GM21737 (cell line): ENCODE data around the gene PAK2.
"Not testable (repeated sequence)": the region's sequence is repeated elsewhere in the genome, so short reads cannot be mapped to it uniquely, and the experiment has no call there.

Source experiments
- ATAC-seq: cut with Tn5 transposase; IDR thresholded peaks from one replicate; pipeline ENCODE4 v1.9.1; 2021; ENCODE audit warnings: mild to moderate bottlenecking, moderate library complexity; ENCODE audit not compliant: unreplicated experiment

Gene PAK2

DNA sequence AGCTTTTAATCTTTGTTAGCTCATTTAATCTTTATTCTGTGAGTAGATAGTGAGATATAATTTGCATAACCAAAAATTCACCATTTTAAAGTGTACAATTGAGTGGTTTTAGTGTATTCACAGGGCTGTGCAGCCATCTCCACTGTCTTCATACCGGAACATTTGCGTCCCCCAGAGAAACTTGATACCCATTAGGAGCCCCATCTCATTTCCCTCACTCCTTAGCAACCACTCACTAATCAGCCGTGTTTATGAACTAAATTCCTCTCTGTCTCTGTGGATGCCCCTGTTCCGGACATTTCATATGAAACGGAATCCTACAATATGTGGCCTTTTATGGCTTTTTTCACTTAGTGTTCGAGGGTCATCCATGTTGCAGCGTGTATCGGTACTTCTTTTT, 38.2 kb downstream of the PAK2 start:
- no peak for ATAC-seq

DNA sequence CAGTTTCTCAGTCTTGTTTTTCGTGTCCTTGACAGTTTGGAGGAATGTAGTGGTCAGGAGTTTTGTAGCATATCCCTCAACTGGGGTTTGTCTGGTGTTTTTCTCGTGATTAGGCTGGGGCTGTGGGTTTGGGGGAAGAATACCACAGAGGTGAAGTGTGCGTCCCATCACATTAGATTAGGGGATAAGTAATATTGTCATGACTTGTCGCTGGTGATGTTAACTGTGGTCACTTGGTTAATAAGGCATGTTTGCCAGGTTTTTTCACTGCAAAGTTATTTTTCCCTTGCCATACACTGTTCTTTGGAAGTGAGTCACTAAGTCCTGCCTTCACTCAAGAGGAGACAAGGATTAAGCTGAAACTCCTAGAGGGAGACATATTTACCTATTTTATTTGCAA, 39.1 kb downstream of the PAK2 start:
- no peak for ATAC-seq

DNA sequence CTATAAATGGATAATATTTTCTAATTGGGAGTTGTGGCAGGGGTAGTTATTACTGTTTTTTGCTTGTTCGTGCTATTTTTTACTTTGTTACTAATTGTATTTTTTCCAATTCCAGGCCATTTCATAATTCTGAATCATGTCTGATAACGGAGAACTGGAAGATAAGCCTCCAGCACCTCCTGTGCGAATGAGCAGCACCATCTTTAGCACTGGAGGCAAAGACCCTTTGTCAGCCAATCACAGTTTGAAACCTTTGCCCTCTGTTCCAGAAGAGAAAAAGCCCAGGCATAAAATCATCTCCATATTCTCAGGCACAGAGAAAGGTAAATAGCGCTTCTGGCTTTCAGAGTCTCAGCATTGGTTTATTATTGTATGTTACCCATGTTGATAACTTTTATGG, 42.9 kb downstream of the PAK2 start:
- ATAC-seq = no peak

DNA sequence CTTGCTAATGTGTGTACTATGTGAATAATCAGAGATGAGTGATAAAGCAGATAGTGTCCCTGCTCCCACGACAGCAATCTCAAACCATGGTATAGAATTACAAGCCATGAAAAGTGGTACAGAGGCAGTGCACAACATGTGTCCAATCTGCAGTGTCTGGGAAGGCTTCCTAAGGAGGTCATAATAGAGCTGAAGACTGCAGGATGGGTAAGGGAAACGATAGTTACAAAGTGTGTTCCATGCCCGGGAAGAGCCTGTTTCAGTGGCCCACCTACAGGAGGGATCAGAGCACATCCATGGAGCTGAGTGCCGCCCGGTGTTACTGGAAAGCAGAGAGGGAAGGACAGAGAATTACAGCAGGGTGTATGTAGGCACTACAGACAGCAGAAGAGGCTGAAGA, 48.9 kb downstream of the PAK2 start:
- ATAC-seq = no peak

DNA sequence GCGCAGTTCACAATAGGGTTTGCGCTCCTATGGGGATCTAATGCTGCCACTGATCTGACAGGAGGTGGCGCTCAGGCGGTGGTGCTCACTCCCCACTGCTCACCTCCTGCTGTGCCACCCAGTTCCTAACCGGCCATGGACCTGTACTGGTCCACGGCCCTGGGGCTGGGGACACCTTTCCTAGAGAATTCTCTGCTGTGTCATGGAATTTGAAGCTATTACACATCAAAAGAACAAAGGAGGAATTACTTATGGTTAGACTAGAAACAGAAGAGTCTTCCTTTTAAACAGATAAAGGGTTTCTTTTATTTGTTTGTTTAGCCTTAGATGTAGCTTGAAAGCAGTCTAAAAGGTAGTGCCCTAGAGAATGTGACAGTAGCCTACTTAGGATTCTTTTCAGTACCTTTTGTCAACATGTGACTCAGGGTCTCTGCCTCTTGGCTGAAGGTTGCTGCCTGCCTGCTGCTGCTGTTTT, 50.3 kb downstream of the PAK2 start:
- ATAC-seq = no peak

DNA sequence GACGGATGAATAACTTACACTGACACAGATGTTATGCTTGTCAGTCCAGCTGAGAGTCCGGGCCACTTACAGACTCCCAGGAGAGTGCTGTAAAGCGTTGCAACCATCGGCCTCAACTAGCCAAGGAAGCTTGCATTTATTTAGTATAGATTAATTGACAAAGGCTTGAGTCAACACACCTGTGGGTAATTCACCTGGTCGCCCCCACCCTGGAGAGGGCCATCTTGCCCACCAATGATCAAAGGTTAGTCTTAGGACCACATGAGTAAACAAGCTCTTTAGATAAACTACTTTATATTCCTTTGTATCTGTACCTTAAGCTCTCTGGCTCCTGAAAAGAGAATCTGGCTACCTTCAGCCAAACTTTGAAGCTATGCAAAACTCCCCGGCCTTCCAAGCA, 51.0 kb downstream of the PAK2 start:
- ATAC-seq = no peak

DNA sequence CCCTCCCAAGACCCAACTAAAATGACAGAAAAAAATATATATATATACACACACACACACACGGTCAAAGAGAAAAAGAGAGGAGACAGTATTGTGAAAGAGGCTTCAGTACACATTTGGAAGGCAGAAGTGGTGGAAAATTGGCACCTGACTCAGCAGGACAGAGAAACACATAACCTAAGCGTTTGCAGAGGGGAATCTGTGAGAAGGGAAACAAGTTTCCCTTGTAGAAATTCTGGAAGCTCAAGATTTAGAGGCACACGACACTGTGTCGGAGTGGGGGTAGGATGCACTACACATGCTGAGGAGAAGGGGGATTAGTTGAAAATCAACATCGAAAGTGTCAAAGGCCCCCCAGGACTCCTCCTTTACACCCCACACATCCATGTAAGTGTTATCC, 53.1 kb downstream of the PAK2 start:
- no peak for ATAC-seq

DNA sequence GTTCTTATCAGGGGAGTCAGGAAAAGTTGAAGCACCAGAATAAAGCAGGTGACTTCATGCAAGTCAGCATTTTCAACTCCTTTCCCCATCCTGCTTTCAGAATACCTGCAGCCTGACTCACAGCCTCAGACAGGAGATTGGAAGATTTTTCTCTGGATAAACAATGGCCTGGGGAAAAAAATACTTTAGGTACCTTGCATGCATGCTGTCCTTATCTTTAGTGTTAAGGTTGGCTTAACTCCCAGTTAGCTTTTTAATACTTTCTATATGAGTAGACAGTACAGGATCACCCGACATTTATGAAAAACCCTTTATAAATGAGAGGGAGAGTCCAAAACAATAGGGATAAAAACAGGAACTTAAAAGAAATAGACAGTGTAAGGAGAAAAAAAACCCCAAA, 53.6 kb downstream of the PAK2 start:
- no peak for ATAC-seq

DNA sequence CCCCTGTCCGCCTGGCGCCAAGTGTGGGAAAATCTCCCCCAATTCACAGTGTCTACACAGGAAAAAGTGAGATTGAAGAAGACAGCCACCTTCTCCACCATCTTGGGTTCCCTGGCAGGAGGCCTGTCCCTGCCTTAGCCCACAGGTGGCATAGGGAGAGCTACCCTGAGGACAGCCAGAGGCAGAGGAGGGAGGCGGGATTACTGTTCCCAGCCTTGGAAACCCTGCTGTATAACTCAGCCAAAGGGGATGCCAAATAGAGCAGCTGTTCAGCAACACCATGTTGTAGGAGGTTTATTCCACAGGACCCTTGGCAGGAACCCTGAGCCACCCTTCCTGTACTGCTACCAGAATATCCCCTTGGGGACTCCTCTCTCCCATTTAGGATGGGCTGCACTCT, 54.8 kb downstream of the PAK2 start:
- ATAC-seq = no peak

DNA sequence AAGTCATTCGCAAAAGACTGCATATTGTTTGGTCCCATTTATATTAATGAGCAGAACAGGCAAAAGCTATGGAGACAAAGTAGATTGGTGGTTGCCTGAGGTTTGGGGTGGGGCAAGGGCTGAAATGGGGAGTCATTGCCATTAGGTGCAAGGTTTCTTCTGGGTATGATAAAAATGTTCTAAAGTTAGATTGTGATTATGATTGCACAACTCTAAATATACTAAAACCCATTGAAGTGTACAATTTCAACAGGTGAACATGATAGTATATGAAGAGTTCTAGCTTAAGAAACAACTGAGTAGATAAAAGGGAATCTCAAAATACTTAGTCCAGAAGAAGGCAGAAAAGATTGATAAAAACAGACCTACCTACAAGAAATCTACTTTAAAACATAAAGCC, 56.7 kb downstream of the PAK2 start:
- ATAC-seq = no peak

DNA sequence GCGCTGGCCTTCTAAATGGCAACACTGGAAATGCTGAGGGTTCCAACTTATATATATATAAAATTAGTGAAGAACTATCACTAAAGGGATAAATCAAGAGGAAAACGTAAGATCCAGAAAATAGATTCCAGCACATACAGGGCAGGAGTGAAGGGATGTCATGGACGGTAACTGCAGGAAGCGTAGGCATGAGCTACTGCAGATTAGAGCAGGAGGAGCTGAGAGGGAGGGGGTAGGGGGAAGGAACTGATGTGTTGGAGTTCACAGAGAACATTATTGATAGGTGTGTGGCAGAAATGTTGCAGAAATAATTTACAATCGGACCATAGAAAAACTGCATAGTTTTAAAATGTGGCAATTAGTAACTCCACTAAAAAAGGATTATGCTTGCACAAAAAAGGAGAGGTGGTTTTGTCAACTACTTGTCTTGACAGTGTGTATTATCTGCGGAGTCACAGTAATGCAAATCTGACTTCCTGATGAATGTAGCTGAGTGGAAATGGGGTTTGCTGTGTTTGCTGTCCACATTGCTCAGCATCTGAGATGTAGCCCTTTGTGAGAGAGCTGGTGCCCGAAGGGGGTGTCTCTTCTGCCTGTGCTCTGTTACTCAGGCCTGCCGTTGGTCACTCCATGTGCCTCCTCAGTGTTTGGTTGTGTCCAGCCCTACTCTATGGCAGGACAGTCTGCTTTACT, 61.2 kb downstream of the PAK2 start:
- ATAC-seq = no peak

DNA sequence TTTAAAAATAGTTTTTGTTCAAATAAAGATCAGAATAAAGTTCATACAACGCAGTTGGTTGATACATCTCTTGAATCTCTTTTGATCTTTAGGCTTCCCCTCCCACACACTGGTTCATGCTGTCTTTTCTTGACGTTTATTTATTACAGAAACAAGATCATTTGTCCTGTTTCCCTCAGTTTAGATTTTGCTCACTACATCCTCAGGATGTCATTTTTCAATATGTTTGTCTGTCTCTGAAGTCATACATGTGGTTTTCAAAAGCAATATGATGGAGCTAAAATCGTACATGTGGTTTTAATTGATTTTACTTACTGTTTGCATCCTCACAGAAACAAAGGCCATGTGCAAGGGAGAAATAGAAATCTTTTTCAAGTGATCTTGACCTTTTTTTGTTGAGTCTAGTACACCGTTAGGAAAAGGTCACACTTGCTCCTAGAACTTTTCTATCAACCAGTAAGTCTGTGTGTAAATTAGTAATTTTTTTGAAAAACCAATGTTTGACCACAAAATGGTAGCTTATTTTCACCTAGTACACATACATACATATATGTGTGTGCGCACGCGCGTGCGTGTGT, 64.3 kb downstream of the PAK2 start:
- ATAC-seq = no peak

DNA sequence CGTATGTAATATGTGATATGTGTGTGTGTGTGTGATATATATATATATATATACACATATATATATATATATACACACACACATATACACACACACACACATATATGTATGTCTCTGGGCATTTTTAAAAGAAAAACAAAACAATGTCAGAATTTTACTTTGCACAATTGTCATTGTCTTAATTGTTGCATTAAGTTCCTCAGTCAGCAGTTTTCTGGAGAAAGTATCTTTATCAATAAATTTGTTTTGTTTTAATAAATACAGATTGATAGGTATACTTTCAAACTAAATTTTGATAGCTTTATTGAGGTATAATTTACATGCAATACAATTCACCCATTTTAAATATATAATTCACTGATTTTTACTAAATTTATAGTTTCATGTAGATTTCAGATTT, 65.1 kb downstream of the PAK2 start:
- ATAC-seq = no peak

DNA sequence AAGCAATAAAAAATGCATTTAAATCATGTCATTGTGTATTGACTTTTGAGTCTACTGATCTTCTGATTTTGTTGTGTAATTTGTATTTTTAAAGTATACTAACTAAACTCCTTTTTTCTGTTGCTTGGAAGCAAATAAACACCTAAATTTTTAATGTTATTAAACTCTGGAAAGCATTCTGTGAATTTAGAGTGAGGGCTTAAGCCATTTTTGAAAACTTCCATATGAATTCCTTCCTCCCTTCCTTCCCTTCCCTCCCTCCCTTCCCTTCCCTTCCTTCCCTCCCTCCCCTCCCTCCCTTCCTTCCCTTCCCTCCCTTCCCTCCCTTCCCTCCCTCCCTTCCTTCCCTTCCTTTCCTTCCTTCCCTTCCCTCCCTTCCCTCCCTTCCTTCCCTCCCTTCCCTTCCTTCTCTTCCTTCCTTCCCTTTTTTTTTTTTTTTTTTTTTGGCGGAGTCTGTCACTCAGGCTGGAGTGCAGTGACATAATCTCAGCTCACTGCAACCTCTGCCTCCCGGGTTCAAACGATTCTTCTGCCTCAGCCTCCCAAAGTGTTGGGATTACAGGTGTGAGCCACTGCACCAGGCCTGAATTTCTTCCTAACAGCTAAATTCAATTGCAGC, 71.4 kb downstream of the PAK2 start:
- no peak for ATAC-seq

DNA sequence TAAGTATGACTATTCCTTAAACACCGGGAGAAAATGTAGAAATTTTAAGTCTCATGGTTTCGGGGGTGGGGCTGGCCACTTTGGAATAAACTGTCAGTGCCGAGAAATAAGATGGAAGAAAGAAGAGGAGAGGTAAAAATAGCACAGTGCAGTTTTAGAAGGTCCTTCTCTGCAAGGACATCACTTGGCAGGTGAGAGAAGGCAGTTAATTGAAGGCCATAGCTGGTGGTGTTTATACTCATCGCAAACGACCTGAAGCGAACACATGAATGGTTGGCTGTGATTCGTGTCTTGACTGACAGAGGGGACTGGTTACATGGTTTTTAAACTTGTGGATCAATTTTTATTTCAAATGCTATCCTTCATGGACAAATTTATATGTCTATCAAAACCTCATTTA, 73.2 kb downstream of the PAK2 start:
- no peak for ATAC-seq

DNA sequence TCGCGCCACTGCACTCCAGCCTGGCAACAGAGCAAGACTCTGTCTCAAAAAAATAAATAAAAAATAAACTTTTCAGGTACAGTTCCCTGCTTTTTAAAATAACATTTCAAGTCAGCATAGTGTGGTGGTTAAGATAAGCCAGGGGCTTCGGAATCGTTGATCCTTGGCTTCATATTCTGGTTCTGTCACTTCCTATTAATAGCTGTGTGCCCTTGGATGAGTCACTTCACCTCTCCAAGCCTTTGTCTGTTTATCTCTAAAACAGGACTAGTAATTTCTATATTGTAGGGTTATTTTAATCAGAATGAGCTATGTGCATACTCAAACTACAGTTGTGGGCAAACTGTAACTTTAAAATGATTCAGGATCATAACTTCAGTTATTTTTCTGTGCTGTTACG, 74.2 kb downstream of the PAK2 start:
- no peak for ATAC-seq

DNA sequence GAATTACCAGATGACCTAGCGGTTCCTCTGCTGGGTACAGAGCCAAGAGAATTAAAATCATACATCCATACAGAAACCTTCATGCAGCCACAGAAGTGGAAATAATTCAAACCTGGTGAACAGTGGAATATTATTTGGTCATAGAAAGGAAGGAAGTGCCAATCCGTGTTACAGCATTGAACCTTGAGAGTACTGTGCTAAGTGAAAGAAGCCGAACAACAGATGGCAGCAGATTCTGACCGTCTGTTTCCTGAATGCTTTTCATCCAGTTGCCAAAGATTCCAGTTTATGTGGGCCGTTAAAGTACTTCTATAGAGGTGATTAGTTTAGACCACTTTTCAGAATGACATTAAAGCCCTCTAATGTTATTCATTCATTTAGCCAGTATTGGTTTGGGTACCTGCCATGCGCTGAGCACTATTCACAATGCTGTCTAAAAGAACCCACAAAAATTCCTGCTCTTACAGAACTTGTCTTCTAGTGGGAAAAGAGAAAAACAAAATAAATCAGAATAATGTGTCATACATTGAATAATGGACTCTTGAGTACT, 82.2 kb downstream of the PAK2 start:
- no peak for ATAC-seq

DNA sequence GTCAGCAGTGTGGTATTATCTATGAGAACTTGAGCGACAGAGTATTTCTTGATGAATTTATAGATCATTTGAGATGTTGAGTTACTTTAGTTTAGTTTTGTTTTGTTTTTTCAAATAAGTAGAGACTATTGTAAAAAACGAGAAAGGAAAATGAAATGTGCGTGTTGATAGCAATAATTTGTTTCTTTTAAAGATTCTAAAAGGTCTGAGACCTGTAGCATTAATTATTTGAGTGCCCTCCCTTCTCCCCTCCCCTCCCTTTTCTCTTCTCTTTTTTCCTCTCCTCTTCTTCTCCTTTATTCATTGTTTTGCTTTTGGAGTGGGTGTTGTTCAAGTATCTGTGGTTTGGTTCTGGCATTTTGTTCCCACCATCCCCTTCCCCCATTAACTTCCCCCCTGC, 90.0 kb downstream of the PAK2 start:
- not testable (repeated sequence) for ATAC-seq

DNA sequence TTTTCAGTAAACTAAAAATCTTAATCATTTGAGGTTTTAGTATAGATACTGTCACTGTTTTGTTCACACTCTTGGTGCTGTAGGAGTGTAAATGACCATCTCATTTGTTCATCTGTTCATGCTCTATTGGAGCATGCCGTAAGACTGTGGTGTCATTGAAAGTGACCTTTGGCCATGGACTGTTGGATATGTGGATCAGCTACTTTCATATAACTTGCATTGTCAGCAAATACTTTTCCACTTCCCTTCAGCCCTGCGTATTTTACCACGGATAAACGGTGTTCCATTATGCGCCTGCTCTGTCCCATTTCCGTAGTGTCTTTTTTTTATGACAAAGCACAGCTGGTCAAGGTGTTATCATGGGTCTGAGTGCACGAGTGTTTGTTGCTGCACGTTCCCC, 95.4 kb downstream of the PAK2 start:
- ATAC-seq = no peak

DNA sequence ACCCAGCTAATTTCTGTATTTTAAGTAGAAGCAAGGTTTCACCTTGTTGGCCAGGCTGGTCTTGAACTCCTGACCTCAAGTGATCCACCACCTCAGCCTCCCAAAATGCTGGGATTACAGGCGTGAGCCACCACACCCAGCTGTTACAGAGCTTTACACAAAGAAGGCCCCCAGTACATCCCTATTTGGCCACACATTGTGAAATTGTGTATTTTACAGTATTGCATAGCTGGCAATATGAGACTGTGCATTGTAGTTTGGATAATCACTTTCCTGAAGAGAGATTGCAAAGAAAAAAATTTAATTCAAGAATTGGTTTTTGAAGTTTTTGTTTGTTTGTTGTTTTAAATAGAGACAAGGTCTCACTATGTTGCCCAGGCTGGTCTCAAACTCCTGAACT, 97.0 kb downstream of the PAK2 start:
- ATAC-seq = not testable (repeated sequence)

DNA sequence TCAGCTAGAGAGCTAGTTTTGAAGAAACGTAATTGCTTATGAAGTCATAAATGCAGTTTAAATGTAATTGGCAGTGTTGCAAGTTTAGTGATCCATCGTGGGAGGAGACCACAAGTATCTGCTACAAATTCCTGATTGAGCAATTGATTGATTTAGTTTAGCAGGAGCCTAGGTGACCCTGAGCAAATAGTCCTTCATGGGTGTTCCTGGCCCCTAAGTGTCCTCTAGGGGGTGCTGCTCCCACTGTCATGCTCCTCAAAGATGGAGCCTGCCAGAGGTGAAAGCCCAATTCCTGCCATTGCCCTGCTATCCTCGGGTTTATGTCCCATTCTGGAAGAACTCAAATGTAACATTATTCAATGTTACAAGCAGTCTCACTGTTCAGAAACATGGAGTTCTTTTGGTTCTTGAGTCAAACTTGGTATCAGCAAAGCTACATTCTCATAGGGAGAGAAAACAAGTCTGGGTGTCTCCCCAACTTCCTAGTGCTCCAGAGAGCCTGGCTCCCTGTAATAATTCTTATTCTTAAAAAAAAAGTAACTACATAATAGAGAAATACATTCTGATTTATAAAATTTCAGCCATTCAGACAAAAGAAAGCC, 98.3 kb downstream of the PAK2 start:
- peak; percentile 65 for ATAC-seq

DNA sequence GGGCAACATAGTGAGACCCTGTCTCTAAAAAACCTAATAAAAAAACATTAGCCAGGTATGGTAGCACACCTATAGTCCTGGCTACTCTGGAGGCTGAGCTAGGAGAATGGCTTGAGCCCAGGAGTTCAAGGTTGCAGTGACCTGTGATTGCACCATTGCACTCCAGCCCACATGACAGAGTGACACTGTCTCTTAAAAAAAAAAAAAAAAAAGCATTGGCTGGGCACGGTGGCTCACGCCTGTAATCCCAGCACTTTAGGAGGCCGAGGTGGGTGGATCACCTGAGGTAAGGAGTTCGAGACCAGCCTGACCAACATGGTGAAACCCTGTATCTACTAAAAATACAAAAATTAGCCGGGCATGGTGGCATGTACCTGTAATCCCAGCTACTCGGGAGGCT, 99.7 kb downstream of the PAK2 start:
- not testable (repeated sequence) for ATAC-seq
